ENCODE results near the gene SIGLEC5. TPM values are rescaled to one million over a fixed set of nuclear protein-coding genes. Genes with fewer than 3 reads are reported as not detected.

The SIGLEC5 gene
- total and polyA plus RNA-seq, 2 of the 8 experiments (the other 6 are each of a cell fraction or from before 2014, with no cell fraction given), result not detected

DNA sequence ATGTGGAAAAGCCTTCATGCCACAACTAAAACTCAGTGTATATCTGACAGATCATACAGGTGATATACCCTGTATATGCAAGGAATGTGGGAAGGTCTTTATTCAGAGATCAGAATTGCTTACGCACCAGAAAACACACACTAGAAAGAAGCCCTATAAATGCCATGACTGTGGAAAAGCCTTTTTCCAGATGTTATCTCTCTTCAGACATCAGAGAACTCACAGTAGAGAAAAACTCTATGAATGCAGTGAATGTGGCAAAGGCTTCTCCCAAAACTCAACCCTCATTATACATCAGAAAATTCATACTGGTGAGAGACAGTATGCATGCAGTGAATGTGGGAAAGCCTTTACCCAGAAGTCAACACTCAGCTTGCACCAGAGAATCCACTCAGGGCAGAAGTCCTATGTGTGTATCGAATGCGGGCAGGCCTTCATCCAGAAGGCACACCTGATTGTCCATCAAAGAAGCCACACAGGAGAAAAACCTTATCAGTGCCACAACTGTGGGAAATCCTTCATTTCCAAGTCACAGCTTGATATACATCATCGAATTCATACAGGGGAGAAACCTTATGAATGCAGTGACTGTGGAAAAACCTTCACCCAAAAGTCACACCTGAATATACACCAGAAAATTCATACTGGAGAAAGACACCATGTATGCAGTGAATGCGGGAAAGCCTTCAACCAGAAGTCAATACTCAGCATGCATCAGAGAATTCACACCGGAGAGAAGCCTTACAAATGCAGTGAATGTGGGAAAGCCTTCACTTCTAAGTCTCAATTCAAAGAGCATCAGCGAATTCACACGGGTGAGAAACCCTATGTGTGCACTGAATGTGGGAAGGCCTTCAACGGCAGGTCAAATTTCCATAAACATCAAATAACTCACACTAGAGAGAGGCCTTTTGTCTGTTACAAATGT, 42.7 kb downstream of the SIGLEC5 start:
- peaks cover 26 to 29% of the 10 kb centered on the region in 2 experiments for H3K9me3 ChIP-seq (ENCODE audit: insufficient read depth in 2 of 2, low read depth in 1 of 2, low read length in 1 of 2)
- H3K4me2 ChIP-seq (ENCODE audit: insufficient read depth in 1 of 2, low read depth in 2 of 2, low read length in 2 of 2), result no peak overlapping the region
- H3K4me3 ChIP-seq (ENCODE audit: extremely low read depth in 1 of 4, insufficient read depth in 2 of 4, low read depth in 3 of 4, low read length in 4 of 4), result no peak overlapping the region
- no peak overlapping the region for H4K5ac ChIP-seq (ENCODE audit: insufficient read length, low read depth, low read length)
- H3K56ac ChIP-seq (replicated peaks; ENCODE audit: insufficient read length, low read depth, low read length), result no peak overlapping the region
- FAIRE-seq (no peak), DNase-seq (ENCODE audit: low read depth in 1 of 2, low spot score in 2 of 2) (no peak)
- H2BK12ac ChIP-seq (ENCODE audit: low read depth, low read length), result no peak overlapping the region
- no peak overlapping the region for H3K9ac ChIP-seq (replicated peaks in 1 of 4; ENCODE audit: extremely low read depth in 1 of 4, low read depth in 3 of 4, low read length in 3 of 4)
- H2BK15ac ChIP-seq (ENCODE audit: low read length), result no peak overlapping the region
- H3K4ac ChIP-seq (replicated peaks; ENCODE audit: insufficient read length, low read depth, low read length), result no peak overlapping the region
- no peak overlapping the region for H4K8ac ChIP-seq (ENCODE audit: extremely low read depth, insufficient read depth, low read length)
- H2BK5ac ChIP-seq (ENCODE audit: low read depth, low read length), result no peak overlapping the region
- no peak overlapping the region for H2AFZ ChIP-seq (ENCODE audit: low read length)
- no peak overlapping the region for H3K14ac ChIP-seq (ENCODE audit: insufficient read length)
- no peaks in the 10 kb centered on the region for H3K79me1 ChIP-seq (ENCODE audit: low read depth, low read length)
- no peak overlapping the region for H3K23ac ChIP-seq (ENCODE audit: insufficient read length)
- no peak overlapping the region for H2AK5ac ChIP-seq (ENCODE audit: low read depth, low read length)
- no peak overlapping the region for H3K18ac ChIP-seq (ENCODE audit: extremely low read depth, low read length)
- no peaks in the 10 kb centered on the region for H3K79me2 ChIP-seq (ENCODE audit: control insufficient read depth in 1 of 2, insufficient read depth in 2 of 2, low read length in 2 of 2)
- no peaks in the 10 kb centered on the region for H3K23me2 ChIP-seq (ENCODE audit: low read depth, low read length)
- H4K91ac ChIP-seq (replicated peaks; ENCODE audit: insufficient read length, low read length), result no peak overlapping the region
- H2BK20ac ChIP-seq (ENCODE audit: low read length), result no peak overlapping the region
- no peak overlapping the region for H3K27ac ChIP-seq (ENCODE audit: low read depth, low read length)
- peaks cover 0 to 1% (median 0%) of the 10 kb centered on the region in 4 experiments; a peak in 1 of 7 replicates for H3K27me3 ChIP-seq (replicated peaks in 1 of 4; ENCODE audit: control insufficient read depth in 3 of 4, extremely low read depth in 1 of 4, insufficient read depth in 3 of 4, low read length in 3 of 4)
- H3K4me1 ChIP-seq (replicated peaks in 1 of 4; ENCODE audit: control insufficient read depth in 3 of 4, insufficient read depth in 4 of 4, low read length in 3 of 4), result no peaks in the 10 kb centered on the region
- H2BK120ac ChIP-seq (replicated peaks; ENCODE audit: low read depth, low read length), result no peak overlapping the region
- no peaks in the 10 kb centered on the region for H4K20me1 ChIP-seq (replicated peaks in 1 of 2; ENCODE audit: control insufficient read depth in 1 of 2, insufficient read depth in 2 of 2, low read length in 2 of 2)
- peaks cover 0 to 47% (median 25%) of the 10 kb centered on the region in 4 experiments; a peak in 7 of 8 replicates for H3K36me3 ChIP-seq (ENCODE audit: control insufficient read depth in 2 of 4, insufficient read depth in 4 of 4, low read length in 3 of 4)
- TF ChIP-seq RAD21 (IDR thresholded peaks at IDR 0.05 in 1 of 2, conservative IDR thresholded peaks at IDR 0.05 in 1 of 2; ENCODE audit: low read depth in 2 of 2, low read length in 2 of 2), result no peak
- 0 out of 2 replicates have a peak, but pooled peaks have one; percentile 43 for TF ChIP-seq ZNF274 (IDR thresholded peaks at IDR 0.05; ENCODE audit: borderline replicate concordance, extremely low read depth, low read length)
- ChIA-PET POLR2A (ENCODE audit: partially characterized antibody) (interaction anchor here (1.3 kb wide), 1 partner anchor 17 kb away, joined by 4 read pairs; the partner anchor contains the start of gene ZNF175), CTCF (ENCODE audit: partially characterized antibody) (interaction anchor here (1.4 kb wide), 1 partner anchor 70 kb away, joined by 3 read pairs; no protein-coding TSS in a partner anchor)
- WGBS, 2 experiments (ENCODE audit: extremely low coverage in 1 of 2, insufficient coverage in 1 of 2, insufficient read length in 1 of 2, insufficient replicate concordance in 2 of 2, low coverage in 1 of 2, low lambda C conversion rate in 2 of 2, missing lambda C conversion rate in 1 of 2), result 87% methylated on average over 9 of the region's 9 CpGs; no CpG with 5 or more reads in 1 of the 2 experiments
